Measurements from ENCODE around the gene EIF2B5.
"Not testable (repeated sequence)": the region's sequence is repeated elsewhere in the genome, so short reads cannot be mapped to it uniquely, and the experiment has no call there.

EIF2B5 gene

GRCh38 chr3:184145751-184146270, 10.7 kb downstream of the EIF2B5 start:
- DNase-seq (ENCODE audit: low read depth): no peak

- no peak for DNase-seq (ENCODE audit: low read depth)
These were observed 12.9 kb downstream of the EIF2B5 start for GRCh38 chr3:184148076-184148475.

GRCh38 chr3:184149123-184149522, 14.0 kb downstream of the EIF2B5 start:
- no peak for DNase-seq (ENCODE audit: low read depth)

GRCh38 chr3:184149770-184150169, 14.6 kb downstream of the EIF2B5 start:
- not testable (repeated sequence) for DNase-seq (ENCODE audit: low read depth)

GRCh38 chr3:184154885-184155643, 19.9 kb downstream of the EIF2B5 start, which contains the start of gene DVL3:
Gene DVL3, plus strand, starts transcription at chr3:184155377. Its CDS starts 259 bp downstream, at chr3:184155636.
- DNase-seq (ENCODE audit: low read depth): no peak

- peak; percentile 39 for DNase-seq (ENCODE audit: low read depth)
These were observed 20.7 kb downstream of the EIF2B5 start for GRCh38 chr3:184155644-184156521.

GRCh38 chr3:184156522-184156955, 21.4 kb downstream of the EIF2B5 start:
- DNase-seq (ENCODE audit: low read depth): no peak

- DNase-seq (ENCODE audit: low read depth): no peak
These were observed 22.0 kb downstream of the EIF2B5 start for GRCh38 chr3:184157206-184157605.

GRCh38 chr3:184158404-184158803, 23.2 kb downstream of the EIF2B5 start:
- DNase-seq (ENCODE audit: low read depth): no peak

- no peak for DNase-seq (ENCODE audit: low read depth)
These were observed 25.3 kb downstream of the EIF2B5 start for GRCh38 chr3:184160456-184160855.

- DNase-seq (ENCODE audit: low read depth): not testable (repeated sequence)
These were observed 27.5 kb downstream of the EIF2B5 start for GRCh38 chr3:184162571-184163070.

- DNase-seq (ENCODE audit: low read depth): no peak
These were observed 29.6 kb downstream of the EIF2B5 start for GRCh38 chr3:184164648-184165330.

- DNase-seq (ENCODE audit: low read depth): no peak
These were observed 30.4 kb downstream of the EIF2B5 start for GRCh38 chr3:184165543-184165942.

- no peak for DNase-seq (ENCODE audit: low read depth)
These were observed 31.5 kb downstream of the EIF2B5 start for GRCh38 chr3:184166671-184167070.

GRCh38 chr3:184167786-184168185, 32.6 kb downstream of the EIF2B5 start:
- DNase-seq (ENCODE audit: low read depth): no peak

GRCh38 chr3:184168363-184169120, 33.4 kb downstream of the EIF2B5 start:
- DNase-seq (ENCODE audit: low read depth): no peak

- DNase-seq (ENCODE audit: low read depth): no peak
These were observed 35.0 kb downstream of the EIF2B5 start for GRCh38 chr3:184169896-184170875.

- no peak for DNase-seq (ENCODE audit: low read depth)
These were observed 36.4 kb downstream of the EIF2B5 start for GRCh38 chr3:184171562-184171961.

- DNase-seq (ENCODE audit: low read depth): no peak
These were observed 37.7 kb downstream of the EIF2B5 start for GRCh38 chr3:184172681-184173373.

Measured in stimulated activated CD8-positive, alpha-beta memory T cell treated with anti-CD3 and anti-CD28 coated beads, Interleukin-7, amount 100 ng/mL, for 24 hours (primary cell).